Keratinocyte (primary cell): ENCODE results near the gene CHD2. TPM values are rescaled to one million over a fixed set of nuclear protein-coding genes. Genes with fewer than 3 reads are reported as not detected.
A peak's percentile ranks its signal among the peaks of the same experiment; 100 is the strongest.

Source experiments
- DNase-seq: peaks from one replicate; pipeline ENCODE4 v3.0.0-alpha.2; 2011; ENCODE audit warnings: low read depth, missing footprints, low spot score
- FAIRE-seq: peaks from 2 replicates; lab custom pipeline; 2011; peaks lifted over from hg19 to GRCh38; lab: Jason Lieb, UNC
- H2AFZ ChIP-seq: 2 replicates; pipeline ENCODE4 v1.6.0; 2012; ENCODE audit warnings: low read length, control low read depth, inconsistent platforms; ENCODE audit not compliant: control insufficient read depth
- H3K27ac ChIP-seq: 2 replicates; pipeline ENCODE4 v1.5.1; 2011; ENCODE audit warnings: low read length; ENCODE audit not compliant: control insufficient read depth, insufficient read depth
- H3K27me3 ChIP-seq: 3 replicates; pipeline ENCODE4 v1.6.0; 2011; ENCODE audit warnings: low read length; ENCODE audit not compliant: control insufficient read depth, insufficient read depth; ENCODE audit errors: extremely low read depth
- H3K36me3 ChIP-seq, 2 experiments: 2 replicates in 1 of 2; 3 replicates in 1 of 2; pipeline ENCODE4 v1.5.1; 2011; ENCODE audit warnings: low read length in 2 of 2, mild to moderate bottlenecking in 1 of 2; ENCODE audit not compliant: control insufficient read depth in 2 of 2, insufficient read depth in 2 of 2; ENCODE audit errors: extremely low read depth in 1 of 2
- H3K4me1 ChIP-seq: 3 replicates; pipeline ENCODE4 v1.5.1; 2011; ENCODE audit warnings: low read length; ENCODE audit not compliant: control insufficient read depth, insufficient read depth; ENCODE audit errors: extremely low read depth
- H3K4me2 ChIP-seq: 3 replicates; pipeline ENCODE4 v1.6.0; 2011; ENCODE audit warnings: low read depth, low read length; ENCODE audit not compliant: control insufficient read depth, insufficient read depth; ENCODE audit errors: extremely low read depth
- H3K4me3 ChIP-seq, 3 experiments: fragments of 200-600 bp in 1 of 3; sonication (generic) in 1 of 3; 2 replicates in 2 of 3; 3 replicates in 1 of 3; pipeline ENCODE4 v1.5.1; 2011 to 2016; ENCODE audit warnings: low read length in 3 of 3, mild to moderate bottlenecking in 3 of 3, control low read depth in 2 of 3, inconsistent platforms in 1 of 3, low read depth in 1 of 3, mixed read lengths in 1 of 3, mixed run types in 1 of 3, moderate library complexity in 1 of 3; ENCODE audit not compliant: control insufficient read depth in 2 of 3, insufficient read depth in 2 of 3; ENCODE audit errors: extremely low read depth in 1 of 3
- H3K79me2 ChIP-seq: 2 replicates; pipeline ENCODE4 v1.6.0; 2012; ENCODE audit warnings: low read length; ENCODE audit not compliant: control insufficient read depth, insufficient read depth
- H3K9ac ChIP-seq: 3 replicates; pipeline ENCODE4 v1.6.0; 2011; ENCODE audit warnings: low read length; ENCODE audit not compliant: control insufficient read depth, insufficient read depth; ENCODE audit errors: extremely low read depth
- H3K9me1 ChIP-seq: 3 replicates; pipeline ENCODE4 v1.6.0; 2011; ENCODE audit warnings: low read length; ENCODE audit not compliant: control insufficient read depth, insufficient read depth; ENCODE audit errors: extremely low read depth
- H3K9me3 ChIP-seq: 2 replicates; pipeline ENCODE4 v1.5.1; 2012; ENCODE audit warnings: low read depth, low read length; ENCODE audit not compliant: control insufficient read depth
- H4K20me1 ChIP-seq: 3 replicates; pipeline ENCODE4 v1.6.0; 2011; ENCODE audit warnings: low read length; ENCODE audit not compliant: control insufficient read depth, insufficient read depth; ENCODE audit errors: extremely low read depth
- CTCF ChIP-seq, 3 experiments: IDR thresholded peaks in 1 of 3; conservative IDR thresholded peaks in 1 of 3; optimal IDR thresholded peaks in 1 of 3; 2 replicates in 2 of 3; 3 replicates in 1 of 3; pipeline versions ENCODE3 to v1.5.1; 2011; ENCODE audit warnings: low read length in 3 of 3, mild to moderate bottlenecking in 3 of 3, moderate library complexity in 2 of 3, control low read depth in 1 of 3, inconsistent platforms in 1 of 3; ENCODE audit not compliant: insufficient read depth in 2 of 3; ENCODE audit errors: extremely low read depth in 1 of 3
- EZH2 ChIP-seq: IDR thresholded peaks from one replicate; pipeline ENCODE4 v1.6.1; 2012; ENCODE audit warnings: inconsistent platforms, mild to moderate bottlenecking, low read length, moderate library complexity
- dilution Hi-C: fragments of 300-500 bp; cut with MboI; formaldehyde crosslinking; loops from one replicate; pipeline ENCODE4 v1.7.0; 2020; ENCODE audit warnings: low sequenced_read_pairs; ENCODE audit not compliant: extremely low pct_ligation_motif_present
- polyA minus RNA-seq, 3 experiments: library from RNA; depleted of rRNA, polyadenylated mRNA; stranded (reverse); fragments of >200 nt; gene quantifications; 1 replicate in 1 of 3; 2 replicates in 1 of 3; 3 replicates in 1 of 3; pipeline ENCODE4 v1.2.3, GENCODE V29; 2011
- polyA plus RNA-seq, 5 experiments: library from polyadenylated mRNA; depleted of rRNA in 3 of 5; stranded (reverse) in 3 of 5; stranded (forward) in 1 of 5; unstranded in 1 of 5; fragments of >200 nt; gene quantifications; 1 replicate in 1 of 5; 2 replicates in 3 of 5; 3 replicates in 1 of 5; pipeline versions ENCODE4 v1.2.1 to v1.2.3, GENCODE V29; 2011 to 2012; ENCODE audit warnings: missing spikeins in 2 of 5, low read depth in 1 of 5, low replicate concordance in 1 of 5

The CHD2 gene
- polyA plus RNA-seq (35.3 to 62.0 TPM (median 50.8 TPM) in 3 replicates), polyA minus RNA-seq (64.5 to 125 TPM (median 70.1 TPM) in 3 replicates)
- polyA plus RNA-seq (2011; ENCODE audit: low read depth) = 361 TPM
- 35.2 and 40.9 TPM in 2 replicates for polyA plus RNA-seq (2011; cell fraction: cytosol; rRNA removed)
- 193 and 213 TPM in 2 replicates for polyA plus RNA-seq (2011; cell fraction: nucleus; rRNA removed)
- polyA plus RNA-seq (2012; ENCODE audit: low replicate concordance) = 30.4 and 63.0 TPM in 2 replicates
- 31.3 TPM for polyA minus RNA-seq (2011; cell fraction: cytosol; rRNA and poly(A)+ RNA removed)
- polyA minus RNA-seq (2011; cell fraction: nucleus; rRNA and poly(A)+ RNA removed) = 143 and 290 TPM in 2 replicates

GRCh38 chr15:92899948-92900730 lies at the start of gene CHD2:
CHD2 (plus strand) TSS chr15:92900324; CDS start chr15:92901238, 914 bp downstream.
- no peaks in the 10 kb centered on the region for H3K27me3 ChIP-seq
- H2AFZ ChIP-seq = no peak within 1 kb of the TSS
- no peaks in the 10 kb centered on the region for H3K9me3 ChIP-seq
- H3K36me3 ChIP-seq = peaks cover 0 to 3% of the 10 kb centered on the region in 2 experiments
- peak within 1 kb of the TSS; percentile 100 for H3K27ac ChIP-seq
- dilution Hi-C loops = loop anchor here (25.0 kb wide), 1 partner anchor 88 kb away; no protein-coding TSS in a partner anchor
- peaks cover 5% of the 10 kb centered on the region for H3K4me1 ChIP-seq
- H3K9me1 ChIP-seq = no peaks in the 10 kb centered on the region
- H3K9ac ChIP-seq = peak within 1 kb of the TSS; percentile 100
- no peak for TF ChIP-seq EZH2
- TF ChIP-seq CTCF (optimal IDR thresholded peaks at IDR 0.05 in 1 of 3, IDR thresholded peaks at IDR 0.05 in 1 of 3, conservative IDR thresholded peaks at IDR 0.05 in 1 of 3; ENCODE audit: extremely low read depth in 1 of 3, insufficient read depth in 2 of 3, low read length in 3 of 3) = no peak
- H3K79me2 ChIP-seq = peaks cover 88% of the 10 kb centered on the region
- peak within 1 kb of the TSS; percentile 98 for H3K4me2 ChIP-seq
- no peak for DNase-seq
- H4K20me1 ChIP-seq = no peaks in the 10 kb centered on the region
- FAIRE-seq = no peak
- peak within 1 kb of the TSS; percentile 61 to 96 (median 96) for H3K4me3 ChIP-seq

- Histone ChIP-seq H3K4me3 (no peak overlapping the region), H3K79me2 (no peaks in the 10 kb centered on the region), H3K4me1 (peaks cover 5% of the 10 kb centered on the region), H3K27ac (no peak overlapping the region), H4K20me1 (no peaks in the 10 kb centered on the region), H3K36me3 (no peaks in the 10 kb centered on the region), H3K9ac (no peak overlapping the region), H2AFZ (no peak overlapping the region), H3K4me2 (no peak overlapping the region), H3K9me3 (no peaks in the 10 kb centered on the region), H3K27me3 (no peaks in the 10 kb centered on the region), H3K9me1 (no peaks in the 10 kb centered on the region)
- DNase-seq = no peak
- FAIRE-seq = no peak
- dilution Hi-C loops = no loop called here
- no peak for TF ChIP-seq CTCF (optimal IDR thresholded peaks at IDR 0.05 in 1 of 3, IDR thresholded peaks at IDR 0.05 in 1 of 3, conservative IDR thresholded peaks at IDR 0.05 in 1 of 3; ENCODE audit: extremely low read depth in 1 of 3, insufficient read depth in 2 of 3, low read length in 3 of 3)
- no peak for TF ChIP-seq EZH2
Measured at GRCh38 chr15:92853222-92853621, 46.9 kb upstream of the CHD2 start.
